Common myeloid progenitor, CD34-positive (primary cell): ENCODE measurements around the gene CDK16.
"Not testable (repeated sequence)": the region's sequence is repeated elsewhere in the genome, so short reads cannot be mapped to it uniquely, and the experiment has no call there.

Experiments
- CTCF ChIA-PET: fragments of 350-600 bp; sonication (Branson Sonifier 250); formaldehyde crosslinking; loops from one replicate; lab custom pipeline; 2021; ENCODE audit warnings: antibody characterized with exemption; lab: Charles Lee
- POLR2A ChIA-PET: fragments of 350-600 bp; sonication (Branson Sonifier 250); formaldehyde crosslinking; loops from one replicate; lab custom pipeline; 2021; ENCODE audit warnings: antibody characterized with exemption; lab: Charles Lee
- DNase-seq, 3 donors: peaks; one replicate each; pipeline versions ENCODE4 v3.0.0 to v3.0.0-alpha.2; 2013
- H3K27ac ChIP-seq, 2 experiments: 1 replicate in 1 of 2; 2 replicates in 1 of 2; pipeline ENCODE4 v1.7.0; 2013; ENCODE audit warnings: inconsistent platforms in 2 of 2, low read length in 2 of 2, mild to moderate bottlenecking in 2 of 2, low read depth in 1 of 2, moderate library complexity in 1 of 2; ENCODE audit not compliant: severe bottlenecking in 2 of 2, insufficient read depth in 1 of 2, poor library complexity in 1 of 2
- H3K27me3 ChIP-seq, 5 experiments: replicated peaks in 2 of 5; 1 replicate in 3 of 5; 2 replicates in 2 of 5; pipeline versions ENCODE4 v1.6.1 to v1.7.0; 2013; ENCODE audit warnings: low read length in 4 of 5, mild to moderate bottlenecking in 2 of 5, moderate library complexity in 2 of 5, inconsistent platforms in 1 of 5; ENCODE audit not compliant: insufficient read depth in 5 of 5, control insufficient read depth in 4 of 5
- H3K36me3 ChIP-seq, 4 experiments: 1 replicate in 2 of 4; 2 replicates in 2 of 4; pipeline versions ENCODE4 v1.6.1 to v1.7.0; 2013; ENCODE audit warnings: low read length in 3 of 4, control low read depth in 1 of 4, mild to moderate bottlenecking in 1 of 4; ENCODE audit not compliant: control insufficient read depth in 4 of 4, insufficient read depth in 4 of 4
- H3K4me1 ChIP-seq, 4 experiments: 1 replicate in 3 of 4; 2 replicates in 1 of 4; pipeline versions ENCODE4 v1.6.1 to v1.7.1; 2013; ENCODE audit warnings: low read length in 3 of 4, mild to moderate bottlenecking in 3 of 4, control low read depth in 1 of 4, inconsistent platforms in 1 of 4, moderate library complexity in 1 of 4; ENCODE audit not compliant: control insufficient read depth in 4 of 4, insufficient read depth in 4 of 4; ENCODE audit errors: control extremely low read depth in 1 of 4
- H3K4me3 ChIP-seq, 7 experiments: 1 replicate in 4 of 7; 2 replicates in 3 of 7; pipeline versions ENCODE4 v1.5.1 to v1.7.0; 2013; ENCODE audit warnings: mild to moderate bottlenecking in 7 of 7, low read length in 6 of 7, moderate library complexity in 6 of 7, inconsistent platforms in 2 of 7, low read depth in 2 of 7, control low read depth in 1 of 7; ENCODE audit not compliant: insufficient read depth in 4 of 7, control insufficient read depth in 1 of 7; ENCODE audit errors: extremely low read depth in 1 of 7
- H3K9me3 ChIP-seq, 5 experiments: 1 replicate in 4 of 5; 2 replicates in 1 of 5; pipeline versions ENCODE4 v1.6.1 to v1.7.1; 2013; ENCODE audit warnings: low read length in 4 of 5, mild to moderate bottlenecking in 2 of 5, inconsistent platforms in 1 of 5, low read depth in 1 of 5, moderate library complexity in 1 of 5; ENCODE audit not compliant: control insufficient read depth in 4 of 5, insufficient read depth in 2 of 5; ENCODE audit errors: control extremely low read depth in 1 of 5
- WGBS: methylation state at CpG from one replicate; pipeline ENCODE4 v1.1.5; 2013; ENCODE audit not compliant: insufficient coverage; 5-methylcytosine and 5-hydroxymethylcytosine counted together

The CDK16 gene

GRCh38 chrX:47245156-47245555, 26.7 kb downstream of the CDK16 start:
- Histone ChIP-seq H3K4me1 (no peaks in the 10 kb centered on the region), H3K4me3 (no peak overlapping the region), H3K27me3 (peaks cover 0 to 76% (median 0%) of the 10 kb centered on the region in 5 experiments), H3K27ac (no peak overlapping the region), H3K36me3 (peaks cover 5 to 70% (median 25%) of the 10 kb centered on the region in 4 experiments), H3K9me3 (peaks cover 0 to 3% (median 0%) of the 10 kb centered on the region in 5 experiments)
- CTCF ChIA-PET = no interaction called here
- 91% methylated on average over 8 of the region's 10 CpGs for WGBS
- POLR2A ChIA-PET = no interaction called here
- no peak for DNase-seq

- no peak overlapping the region for H3K4me3 ChIP-seq
- CTCF ChIA-PET = no interaction called here
- no peak for DNase-seq
Measured at GRCh38 chrX:47247206-47247998, 28.9 kb downstream of the CDK16 start.

GRCh38 chrX:47247999-47248320, 29.5 kb downstream of the CDK16 start:
- ChIA-PET CTCF (no interaction called here), POLR2A (no interaction called here)
- peaks cover 0 to 51% (median 0%) of the 10 kb centered on the region in 5 experiments for H3K27me3 ChIP-seq
- no peaks in the 10 kb centered on the region for H3K4me1 ChIP-seq
- peaks cover 0 to 2% (median 0%) of the 10 kb centered on the region in 5 experiments for H3K9me3 ChIP-seq
- H3K27ac ChIP-seq = no peak overlapping the region
- peaks cover 2 to 44% (median 10%) of the 10 kb centered on the region in 4 experiments for H3K36me3 ChIP-seq
- H3K4me3 ChIP-seq = no peak overlapping the region
- 94% methylated on average over 12 of the region's 13 CpGs for WGBS
- no peak for DNase-seq

More at GRCh38 chrX:47247206-47247998, 28.9 kb downstream of the CDK16 start:
- H3K27me3 ChIP-seq = peaks cover 0 to 55% (median 0%) of the 10 kb centered on the region in 5 experiments
- peaks cover 0 to 1% (median 0%) of the 10 kb centered on the region in 5 experiments for H3K9me3 ChIP-seq
- H3K36me3 ChIP-seq = peaks cover 2 to 48% (median 10%) of the 10 kb centered on the region in 4 experiments
- POLR2A ChIA-PET = no interaction called here
- no peak overlapping the region for H3K27ac ChIP-seq
- 85% methylated on average over 17 of the region's 23 CpGs for WGBS
- H3K4me1 ChIP-seq = no peaks in the 10 kb centered on the region

GRCh38 chrX:47248576-47248975, 30.1 kb downstream of the CDK16 start:
- 88% methylated on average over 6 of the region's 6 CpGs for WGBS
- POLR2A ChIA-PET = no interaction called here
- H3K4me3 ChIP-seq = no peak overlapping the region
- H3K36me3 ChIP-seq = peaks cover 2 to 39% (median 10%) of the 10 kb centered on the region in 4 experiments
- no peaks in the 10 kb centered on the region for H3K4me1 ChIP-seq
- H3K9me3 ChIP-seq = peaks cover 0 to 2% (median 0%) of the 10 kb centered on the region in 5 experiments
- CTCF ChIA-PET = no interaction called here
- peaks cover 0 to 47% (median 0%) of the 10 kb centered on the region in 5 experiments for H3K27me3 ChIP-seq
- no peak overlapping the region for H3K27ac ChIP-seq
- DNase-seq = no peak

GRCh38 chrX:47250017-47250347, 31.5 kb downstream of the CDK16 start:
- CTCF ChIA-PET = no interaction called here
- H3K4me1 ChIP-seq = no peaks in the 10 kb centered on the region
- POLR2A ChIA-PET = interaction anchor here (1.2 kb wide), 1 partner anchor 12 kb away, joined by 5 read pairs; no protein-coding TSS in a partner anchor
- H3K27me3 ChIP-seq = peaks cover 0 to 38% (median 0%) of the 10 kb centered on the region in 5 experiments
- H3K36me3 ChIP-seq = peaks cover 0 to 28% (median 5%) of the 10 kb centered on the region in 4 experiments
- H3K4me3 ChIP-seq = no peak overlapping the region
- no peak overlapping the region for H3K27ac ChIP-seq
- DNase-seq = no peak
- 91% methylated on average over 5 of the region's 6 CpGs for whole genome bisulfite sequencing
- H3K9me3 ChIP-seq = peaks cover 0 to 11% (median 0%) of the 10 kb centered on the region in 5 experiments

GRCh38 chrX:47257620-47258019, 39.1 kb downstream of the CDK16 start:
- CTCF ChIA-PET = interaction anchor here (1.6 kb wide), 1 partner anchor 16 kb away, joined by 4 read pairs; no protein-coding TSS in a partner anchor
- H3K27ac ChIP-seq, H3K27me3 ChIP-seq, DNase-seq, H3K4me3 ChIP-seq, H3K4me1 ChIP-seq, H3K36me3 ChIP-seq, POLR2A ChIA-PET: not testable (repeated sequence)
- 84% methylated on average over 10 of the region's 12 CpGs for WGBS
- peaks cover 0 to 15% (median 0%) of the 10 kb centered on the region in 5 experiments for H3K9me3 ChIP-seq

- Histone ChIP-seq H3K4me3 (no peak overlapping the region), H3K36me3 (no peaks in the 10 kb centered on the region), H3K27ac (no peak overlapping the region), H3K27me3 (peaks cover 0 to 16% (median 0%) of the 10 kb centered on the region in 5 experiments), H3K9me3 (no peaks in the 10 kb centered on the region), H3K4me1 (no peaks in the 10 kb centered on the region)
- 85% methylated on average over 4 of the region's 7 CpGs for WGBS
- POLR2A ChIA-PET = no interaction called here
- CTCF ChIA-PET = no interaction called here
- DNase-seq = no peak
Measured at GRCh38 chrX:47264483-47265173, 46.1 kb downstream of the CDK16 start.
